Astrocyte (in vitro differentiated cells and primary cell): ENCODE data around the gene CBARP.

Source experiments
- EZH2 ChIP-seq: IDR thresholded peaks from 2 replicates; pipeline ENCODE4 v1.6.1; 2012; ENCODE audit warnings: mild to moderate bottlenecking, low read length, inconsistent platforms; ENCODE audit not compliant: insufficient read depth
- TF ChIP-seq, protein P1 (sequence below): IDR thresholded peaks from 2 replicates; pipeline ENCODE4 v1.5.1; 2011; ENCODE audit warnings: low read depth, mild to moderate bottlenecking, inconsistent platforms, low read length, moderate library complexity; ENCODE audit not compliant: insufficient read depth

DNA sequence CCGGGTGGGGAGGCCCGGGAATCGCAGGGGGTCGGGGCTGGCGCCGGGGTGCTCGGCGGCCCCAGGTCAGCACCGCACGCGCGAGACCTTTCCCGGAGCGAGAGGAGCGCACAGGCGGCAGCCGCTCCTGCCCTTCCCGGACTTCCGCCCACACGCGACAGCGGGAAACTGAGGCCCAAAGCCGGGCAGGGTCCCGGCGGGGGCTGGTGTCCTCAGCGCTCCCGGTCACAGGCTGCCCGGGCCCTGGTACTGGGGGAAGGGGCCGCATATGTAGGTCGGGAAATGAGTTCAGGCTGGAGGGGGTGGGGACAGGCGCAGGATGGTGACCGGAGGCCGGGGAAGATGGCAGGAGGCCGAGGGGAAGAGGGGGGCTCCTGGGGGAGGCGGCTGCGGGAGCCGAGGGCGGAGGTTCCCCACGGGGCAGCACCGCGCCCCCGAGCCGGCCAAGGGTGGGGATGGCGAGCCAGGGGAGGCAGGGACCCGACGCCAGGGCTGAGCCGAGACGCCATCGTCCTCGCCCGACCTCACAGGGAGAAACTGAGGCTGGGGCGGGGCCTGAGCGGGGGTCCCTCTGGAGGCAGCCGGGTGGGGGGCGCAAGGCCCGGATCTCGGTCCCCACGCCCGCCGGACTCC is 662 bp downstream of the CBARP start:
- TF ChIP-seq, protein P1, sequence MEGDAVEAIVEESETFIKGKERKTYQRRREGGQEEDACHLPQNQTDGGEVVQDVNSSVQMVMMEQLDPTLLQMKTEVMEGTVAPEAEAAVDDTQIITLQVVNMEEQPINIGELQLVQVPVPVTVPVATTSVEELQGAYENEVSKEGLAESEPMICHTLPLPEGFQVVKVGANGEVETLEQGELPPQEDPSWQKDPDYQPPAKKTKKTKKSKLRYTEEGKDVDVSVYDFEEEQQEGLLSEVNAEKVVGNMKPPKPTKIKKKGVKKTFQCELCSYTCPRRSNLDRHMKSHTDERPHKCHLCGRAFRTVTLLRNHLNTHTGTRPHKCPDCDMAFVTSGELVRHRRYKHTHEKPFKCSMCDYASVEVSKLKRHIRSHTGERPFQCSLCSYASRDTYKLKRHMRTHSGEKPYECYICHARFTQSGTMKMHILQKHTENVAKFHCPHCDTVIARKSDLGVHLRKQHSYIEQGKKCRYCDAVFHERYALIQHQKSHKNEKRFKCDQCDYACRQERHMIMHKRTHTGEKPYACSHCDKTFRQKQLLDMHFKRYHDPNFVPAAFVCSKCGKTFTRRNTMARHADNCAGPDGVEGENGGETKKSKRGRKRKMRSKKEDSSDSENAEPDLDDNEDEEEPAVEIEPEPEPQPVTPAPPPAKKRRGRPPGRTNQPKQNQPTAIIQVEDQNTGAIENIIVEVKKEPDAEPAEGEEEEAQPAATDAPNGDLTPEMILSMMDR = no peak
- no peak for TF ChIP-seq EZH2
